ENCODE data around the gene CFAP73. TPM values are rescaled to one million over a fixed set of nuclear protein-coding genes. Genes with fewer than 3 reads are reported as not detected.

CFAP73 gene
- total and polyA plus RNA-seq, 7 donors: 0.17 to 0.35 (median 0.30) TPM; not detected in 4

GRCh38 chr12:113142886-113143332 is 6.6 kb upstream of the CFAP73 start:
- 65 to 69% (median 66%) methylated on average over 5 of the region's 5 CpGs for WGBS, 3 donors
- Histone ChIP-seq H3K4me3 (no peak overlapping the region), H3K4me1 (no peaks in the 10 kb centered on the region), H3K36me3 (ENCODE audit: insufficient read depth in 1 of 2, low read depth in 1 of 2) (no peaks in the 10 kb centered on the region), H3K27me3 (ENCODE audit: insufficient read depth in 3 of 3, low read length in 2 of 3) (peaks cover 0 to 19% (median 0%) of the 10 kb centered on the region in 3 donors), H3K27ac (no peak overlapping the region), H3K9me3 (no peaks in the 10 kb centered on the region)
- no peak for ATAC-seq
- no peak for TF ChIP-seq CTCF (IDR thresholded peaks at IDR 0.05)
- no peak for DNase-seq
- intact Hi-C loops (cut with DNase I): no loop called here

GRCh38 chr12:113143959-113144358 is 5.6 kb upstream of the CFAP73 start:
- intact Hi-C loops (cut with DNase I): no loop called here
- no peak for DNase-seq
- Histone ChIP-seq H3K36me3 (ENCODE audit: insufficient read depth in 1 of 2, low read depth in 1 of 2) (no peaks in the 10 kb centered on the region), H3K4me1 (no peaks in the 10 kb centered on the region), H3K27me3 (ENCODE audit: insufficient read depth in 3 of 3, low read length in 2 of 3) (peaks cover 0 to 19% (median 0%) of the 10 kb centered on the region in 3 donors), H3K27ac (no peak overlapping the region), H3K9me3 (no peaks in the 10 kb centered on the region), H3K4me3 (no peak overlapping the region)
- ATAC-seq: no peak
- TF ChIP-seq CTCF (IDR thresholded peaks at IDR 0.05): no peak
- WGBS, 3 donors: 88 to 92% (median 91%) methylated on average over 8 of the region's 8 CpGs

- WGBS, 3 donors: 39 to 63% (median 51%) methylated on average over 5 of the region's 5 CpGs
- no peak for DNase-seq
Measured at GRCh38 chr12:113144806-113145205, 4.7 kb upstream of the CFAP73 start.

GRCh38 chr12:113145720-113146551 is 3.6 kb upstream of the CFAP73 start:
- no peak for TF ChIP-seq CTCF (IDR thresholded peaks at IDR 0.05)
- DNase-seq (no peak), ATAC-seq (no peak)
- no peaks in the 10 kb centered on the region for H3K4me1 ChIP-seq
- intact Hi-C loops (cut with DNase I): no loop called here
- WGBS, 3 donors: 67 to 73% (median 68%) methylated on average over 12 of the region's 12 CpGs
- no peak overlapping the region for H3K27ac ChIP-seq
- no peak overlapping the region for H3K4me3 ChIP-seq
- H3K27me3 ChIP-seq (ENCODE audit: insufficient read depth in 3 of 3, low read length in 2 of 3): peaks cover 0 to 31% (median 6%) of the 10 kb centered on the region in 3 donors
- no peaks in the 10 kb centered on the region for H3K9me3 ChIP-seq
- no peaks in the 10 kb centered on the region for H3K36me3 ChIP-seq (ENCODE audit: insufficient read depth in 1 of 2, low read depth in 1 of 2)

More at GRCh38 chr12:113144806-113145205, 4.7 kb upstream of the CFAP73 start:
- TF ChIP-seq CTCF (IDR thresholded peaks at IDR 0.05): no peak
- Histone ChIP-seq H3K9me3 (no peaks in the 10 kb centered on the region), H3K4me1 (no peaks in the 10 kb centered on the region), H3K4me3 (no peak overlapping the region), H3K27ac (no peak overlapping the region), H3K36me3 (ENCODE audit: insufficient read depth in 1 of 2, low read depth in 1 of 2) (no peaks in the 10 kb centered on the region), H3K27me3 (ENCODE audit: insufficient read depth in 3 of 3, low read length in 2 of 3) (peaks cover 0 to 21% (median 0%) of the 10 kb centered on the region in 3 donors)
- no peak for ATAC-seq
- intact Hi-C loops (cut with DNase I): no loop called here
